Mesenchymal stem cell (in vitro differentiated cells and primary cell): ENCODE results near the gene TRMT10B.

ENCODE experiments used
- DNase-seq: peaks from one replicate; pipeline ENCODE4 v3.0.0-alpha.2; 2013
- H2AFZ ChIP-seq: one replicate; pipeline ENCODE4 v1.6.1; 2013; ENCODE audit warnings: low read depth, mild to moderate bottlenecking, control low read depth, inconsistent platforms, low read length, moderate library complexity
- H2AK5ac ChIP-seq: 2 replicates; pipeline ENCODE4 v1.6.1; 2013; ENCODE audit warnings: low read length, moderate library complexity, mild to moderate bottlenecking, inconsistent platforms; ENCODE audit not compliant: severe bottlenecking
- H2BK120ac ChIP-seq: one replicate; pipeline ENCODE4 v1.6.1; 2013; ENCODE audit warnings: low read depth, mild to moderate bottlenecking, inconsistent platforms, low read length, moderate library complexity
- H2BK12ac ChIP-seq, 2 experiments: one replicate each; pipeline ENCODE4 v1.6.1; 2013; ENCODE audit warnings: inconsistent platforms in 2 of 2, low read length in 2 of 2, mild to moderate bottlenecking in 2 of 2, moderate library complexity in 2 of 2, control low read depth in 1 of 2
- H2BK15ac ChIP-seq: one replicate; pipeline ENCODE4 v1.6.1; 2013; ENCODE audit warnings: mild to moderate bottlenecking, low read depth, inconsistent platforms; ENCODE audit not compliant: poor library complexity, severe bottlenecking
- H2BK5ac ChIP-seq: 2 replicates; pipeline ENCODE4 v1.6.1; 2013; ENCODE audit warnings: low read depth, mild to moderate bottlenecking, low read length, control low read depth, inconsistent platforms; ENCODE audit not compliant: poor library complexity, severe bottlenecking
- H3K14ac ChIP-seq, 2 experiments: one replicate each; pipeline ENCODE4 v1.6.1; 2013; ENCODE audit warnings: inconsistent platforms in 2 of 2, low read length in 2 of 2, control low read depth in 1 of 2, mild to moderate bottlenecking in 1 of 2, moderate library complexity in 1 of 2
- H3K18ac ChIP-seq, 2 experiments: one replicate each; pipeline ENCODE4 v1.6.1; 2013; ENCODE audit warnings: inconsistent platforms in 2 of 2, low read length in 2 of 2, control low read depth in 1 of 2, low read depth in 1 of 2, mild to moderate bottlenecking in 1 of 2
- H3K23ac ChIP-seq, 2 experiments: one replicate each; pipeline ENCODE4 v1.6.1; 2013; ENCODE audit warnings: inconsistent platforms in 2 of 2, low read length in 2 of 2, mild to moderate bottlenecking in 2 of 2, moderate library complexity in 2 of 2, control low read depth in 1 of 2
- H3K27ac ChIP-seq: 2 replicates; pipeline ENCODE4 v1.5.1; 2013; ENCODE audit warnings: mild to moderate bottlenecking, moderate library complexity, low read length, control low read depth, inconsistent platforms; ENCODE audit not compliant: poor library complexity, severe bottlenecking
- H3K27me3 ChIP-seq, 2 experiments: 2 replicates each; pipeline versions ENCODE4 v1.6.1 to v1.7.0; 2013; ENCODE audit warnings: low read length in 2 of 2, mild to moderate bottlenecking in 2 of 2, moderate library complexity in 2 of 2, control low read depth in 1 of 2, inconsistent platforms in 1 of 2; ENCODE audit not compliant: control insufficient read depth in 1 of 2, insufficient read depth in 1 of 2
- H3K36me3 ChIP-seq, 2 experiments: 2 replicates each; pipeline versions ENCODE4 v1.6.1 to v1.7.0; 2013; ENCODE audit warnings: low read length in 2 of 2, control low read depth in 1 of 2, inconsistent platforms in 1 of 2, low read depth in 1 of 2, mild to moderate bottlenecking in 1 of 2; ENCODE audit not compliant: insufficient read depth in 2 of 2, control insufficient read depth in 1 of 2
- H3K4ac ChIP-seq, 2 experiments: one replicate each; pipeline ENCODE4 v1.6.1; 2013; ENCODE audit warnings: inconsistent platforms in 2 of 2, low read length in 2 of 2, mild to moderate bottlenecking in 2 of 2, moderate library complexity in 2 of 2, control low read depth in 1 of 2, low read depth in 1 of 2
- H3K4me1 ChIP-seq: 2 replicates; pipeline ENCODE4 v1.6.1; 2013; ENCODE audit warnings: low read depth, low read length, control low read depth; ENCODE audit not compliant: control insufficient read depth, insufficient read depth
- H3K4me2 ChIP-seq: 2 replicates; pipeline ENCODE4 v1.6.1; 2013; ENCODE audit warnings: low read length, mild to moderate bottlenecking, inconsistent platforms; ENCODE audit not compliant: poor library complexity, severe bottlenecking
- H3K4me3 ChIP-seq, 2 experiments: 2 replicates each; pipeline versions ENCODE4 v1.5.1 to v1.7.0; 2013; ENCODE audit warnings: low read length in 2 of 2, mild to moderate bottlenecking in 2 of 2, control low read depth in 1 of 2, low read depth in 1 of 2; ENCODE audit not compliant: insufficient read depth in 1 of 2
- H3K79me1 ChIP-seq: replicated peaks from 2 replicates; pipeline ENCODE4 v1.6.1; 2013; ENCODE audit warnings: mild to moderate bottlenecking, control low read depth, low read length, inconsistent platforms; ENCODE audit not compliant: poor library complexity, severe bottlenecking
- H3K9ac ChIP-seq: 2 replicates; pipeline ENCODE4 v1.7.0; 2013; ENCODE audit warnings: mild to moderate bottlenecking, low read length, moderate library complexity
- H3K9me3 ChIP-seq: 2 replicates; pipeline ENCODE4 v1.7.0; 2013; ENCODE audit warnings: mild to moderate bottlenecking, low read length; ENCODE audit not compliant: control insufficient read depth
- H4K8ac ChIP-seq: one replicate; pipeline ENCODE4 v1.6.1; 2013; ENCODE audit warnings: inconsistent platforms, mild to moderate bottlenecking, low read length, moderate library complexity
- H4K91ac ChIP-seq: one replicate; pipeline ENCODE4 v1.6.1; 2013; ENCODE audit warnings: mild to moderate bottlenecking, low read length, inconsistent platforms
- WGBS: methylation state at CpG from one replicate; pipeline ENCODE4 v1.1.7; 2013; ENCODE audit warnings: mixed read lengths; 5-methylcytosine and 5-hydroxymethylcytosine counted together

TRMT10B gene

DNA sequence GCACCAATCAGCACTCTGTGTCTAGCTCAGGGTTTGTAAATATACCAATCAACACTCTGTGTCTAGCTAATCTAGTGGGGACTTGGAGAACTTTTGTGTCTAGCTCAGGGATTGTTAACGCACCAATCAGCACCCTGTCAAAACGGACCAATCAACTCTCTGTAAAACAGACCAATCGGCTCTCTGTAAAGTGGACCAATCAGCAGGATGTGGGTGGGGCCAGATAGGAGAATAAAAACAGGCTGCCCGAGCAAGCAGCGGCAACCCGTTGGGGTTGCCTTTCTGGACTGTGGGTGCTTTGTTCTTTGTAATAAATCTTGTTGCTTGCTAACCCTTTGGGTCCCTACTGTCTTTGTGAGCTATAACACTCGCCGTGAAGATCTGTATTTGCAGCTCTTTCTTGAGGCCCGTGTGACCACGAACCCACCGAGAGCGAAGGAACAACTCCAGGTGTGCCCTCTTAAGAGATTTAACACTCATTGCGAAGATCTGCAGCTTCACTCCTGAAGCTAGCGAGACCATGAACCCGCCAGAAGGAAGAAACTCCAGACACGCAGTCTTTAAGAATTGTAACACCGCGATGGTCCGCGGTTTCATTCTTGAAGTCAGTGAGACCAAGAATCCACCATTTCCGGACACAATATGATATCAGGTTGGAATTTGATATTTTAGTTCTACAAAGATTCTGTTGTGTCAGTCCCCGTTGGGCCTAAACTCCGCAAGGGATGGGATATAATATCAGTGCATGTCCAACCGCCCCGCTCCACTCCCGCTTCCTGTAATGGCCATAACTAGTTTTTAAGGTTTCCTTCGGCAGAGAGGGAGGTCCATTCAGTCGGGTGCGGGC is 740 bp upstream of the TRMT10B start:
- peak overlapping the region; percentile 2 for H4K8ac ChIP-seq
- no peak overlapping the region for H4K91ac ChIP-seq
- 96% methylated on average over 29 of the region's 29 CpGs for WGBS
- H3K9me3 ChIP-seq: no peaks in the 10 kb centered on the region
- no peak overlapping the region for H2BK5ac ChIP-seq
- no peak overlapping the region for H2BK12ac ChIP-seq
- H3K36me3 ChIP-seq: peaks cover 0 to 7% of the 10 kb centered on the region in 2 experiments
- no peak overlapping the region for H3K23ac ChIP-seq
- H3K79me1 ChIP-seq: peaks cover 9% of the 10 kb centered on the region
- H3K4me2 ChIP-seq: peak overlapping the region; percentile 19
- no peak overlapping the region for H2BK15ac ChIP-seq
- no peak overlapping the region for H3K27ac ChIP-seq
- no peaks in the 10 kb centered on the region for H3K27me3 ChIP-seq
- peak overlapping the region in 1 of 2 experiments; percentile 91 for H3K4me3 ChIP-seq
- H3K9ac ChIP-seq: peak overlapping the region; percentile 95
- H3K4ac ChIP-seq: no peak overlapping the region
- peak overlapping the region; percentile 3 for H2AFZ ChIP-seq
- peaks cover 3% of the 10 kb centered on the region for H3K4me1 ChIP-seq
- no peak overlapping the region for H3K14ac ChIP-seq
- DNase-seq: no peak
- no peak overlapping the region for H2BK120ac ChIP-seq
- H3K18ac ChIP-seq: no peak overlapping the region
- no peak overlapping the region for H2AK5ac ChIP-seq

DNA sequence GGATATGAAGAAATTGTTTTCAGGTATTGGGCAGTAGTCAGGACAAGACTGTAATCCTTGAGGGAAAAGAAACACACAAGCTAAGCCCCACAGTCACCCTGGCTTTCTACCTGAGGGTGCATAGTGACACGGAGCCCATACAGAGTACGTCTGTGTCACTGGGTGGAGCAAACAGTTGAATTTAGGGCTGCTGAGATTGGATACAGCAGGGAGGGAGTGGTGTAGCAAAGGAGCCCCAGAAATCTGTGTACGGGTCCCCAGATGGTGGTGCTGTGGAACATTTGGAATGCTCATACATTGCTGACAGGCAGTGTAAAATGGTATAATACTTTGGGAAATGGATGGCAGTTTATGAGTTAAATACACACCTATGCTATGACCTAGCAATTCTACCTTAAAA is 5.1 kb downstream of the TRMT10B start:
- Histone ChIP-seq H3K27me3 (no peaks in the 10 kb centered on the region), H3K4me3 (no peak overlapping the region), H3K4ac (no peak overlapping the region), H2AFZ (no peak overlapping the region), H3K18ac (no peak overlapping the region), H4K91ac (no peak overlapping the region), H3K23ac (no peak overlapping the region), H2BK5ac (no peak overlapping the region), H2BK12ac (no peak overlapping the region), H2AK5ac (no peak overlapping the region), H3K9ac (no peak overlapping the region), H2BK120ac (no peak overlapping the region), H3K4me2 (no peak overlapping the region), H3K79me1 (peaks cover 13% of the 10 kb centered on the region), H3K9me3 (no peaks in the 10 kb centered on the region), H3K14ac (no peak overlapping the region), H4K8ac (no peak overlapping the region), H2BK15ac (no peak overlapping the region), H3K4me1 (peaks cover 6% of the 10 kb centered on the region), H3K36me3 (peaks cover 0 to 13% of the 10 kb centered on the region in 2 experiments), H3K27ac (no peak overlapping the region)
- 86% methylated on average over 3 of the region's 3 CpGs for WGBS
- DNase-seq: no peak

GRCh38 chr9:37760416-37761161 is 7.0 kb downstream of the TRMT10B start:
- Histone ChIP-seq H3K9me3 (no peaks in the 10 kb centered on the region), H2BK12ac (no peak overlapping the region), H3K4me2 (no peak overlapping the region), H2BK120ac (no peak overlapping the region), H3K27me3 (no peaks in the 10 kb centered on the region), H3K18ac (no peak overlapping the region), H3K4me1 (peaks cover 6% of the 10 kb centered on the region), H3K14ac (no peak overlapping the region), H2BK5ac (no peak overlapping the region), H3K9ac (peak overlapping the region; percentile 44), H3K4me3 (no peak overlapping the region), H2BK15ac (no peak overlapping the region), H3K36me3 (peaks cover 3 to 16% of the 10 kb centered on the region in 2 experiments), H3K27ac (no peak overlapping the region), H3K23ac (no peak overlapping the region), H4K8ac (no peak overlapping the region), H3K79me1 (peaks cover 11% of the 10 kb centered on the region), H2AFZ (no peak overlapping the region), H3K4ac (no peak overlapping the region), H4K91ac (no peak overlapping the region), H2AK5ac (no peak overlapping the region)
- 91% methylated on average over 5 of the region's 7 CpGs for WGBS
- peak; percentile 77 for DNase-seq

GRCh38 chr9:37761511-37761910 is 7.9 kb downstream of the TRMT10B start:
- Histone ChIP-seq H3K9me3 (no peaks in the 10 kb centered on the region), H3K23ac (no peak overlapping the region), H2BK15ac (no peak overlapping the region), H4K8ac (no peak overlapping the region), H2AFZ (no peak overlapping the region), H3K36me3 (peaks cover 3 to 16% of the 10 kb centered on the region in 2 experiments), H3K4me3 (no peak overlapping the region), H2AK5ac (no peak overlapping the region), H3K79me1 (peaks cover 9% of the 10 kb centered on the region), H3K27me3 (no peaks in the 10 kb centered on the region), H2BK5ac (no peak overlapping the region), H3K14ac (no peak overlapping the region), H3K18ac (no peak overlapping the region), H3K4ac (no peak overlapping the region), H2BK120ac (no peak overlapping the region), H3K27ac (no peak overlapping the region), H3K9ac (peak overlapping the region; percentile 13), H4K91ac (no peak overlapping the region), H2BK12ac (no peak overlapping the region), H3K4me2 (no peak overlapping the region), H3K4me1 (peaks cover 6% of the 10 kb centered on the region)
- 42% methylated on average over 3 of the region's 3 CpGs for WGBS
- peak; percentile 56 for DNase-seq
